Lower lobe of right lung (tissue), 2 donors: ENCODE measurements around the gene HSPBP1. TPM values are rescaled to one million over a fixed set of nuclear protein-coding genes. Genes with fewer than 3 reads are reported as not detected.

Experiments used
- ATAC-seq, 2 donors: fragments of 200-7000 bp; cut with Tn5 transposase; one replicate each; pipeline ENCODE4 v1.9.1; 2020 to 2022; ENCODE audit warnings: mild to moderate bottlenecking in 2 of 2, moderate library complexity in 2 of 2
- DNase-seq: peaks from one replicate; pipeline ENCODE4 v3.0.0-alpha.2; 2020
- H3K27ac ChIP-seq: fragments of 200-600 bp; one replicate; pipeline ENCODE4 v1.8.0; 2022
- H3K27me3 ChIP-seq: fragments of 200-600 bp; one replicate; pipeline ENCODE4 v1.8.0; 2022; ENCODE audit warnings: low read depth
- H3K36me3 ChIP-seq: fragments of 200-600 bp; one replicate; pipeline ENCODE4 v1.8.0; 2022; ENCODE audit warnings: mild to moderate bottlenecking
- H3K4me1 ChIP-seq: fragments of 200-600 bp; one replicate; pipeline ENCODE4 v1.8.0; 2022
- H3K4me3 ChIP-seq: fragments of 200-600 bp; one replicate; pipeline ENCODE4 v1.8.0; 2022; ENCODE audit warnings: mild to moderate bottlenecking
- H3K9me3 ChIP-seq: fragments of 200-600 bp; one replicate; pipeline ENCODE4 v1.8.0; 2022
- CTCF ChIP-seq: fragments of 200-600 bp; IDR thresholded peaks from one replicate; pipeline ENCODE4 v1.8.0; 2022; ENCODE audit warnings: antibody characterized with exemption, mild to moderate bottlenecking
- intact Hi-C: fragments of 100-400 bp; cut with DNase I; formaldehyde crosslinking; loops from one replicate; pipeline ENCODE4 v1.11.0; 2022
- total RNA-seq: library from RNA; stranded (reverse); fragmentation: NEBNext Ultra II Directional; extraction: Animal tissue kit (Norgen Biotek cat#: 25700); gene quantifications from one replicate; pipeline ENCODE4 v1.2.1, GENCODE V29; 2021
- donor health status: DM: no; HTN: yes; CAD: no; lungs with severe emphysema.

Gene HSPBP1
- total RNA-seq, 1 donor from 2014 or later: 23.9 TPM

GRCh38 chr19:55309448-55309847 is 29.5 kb upstream of the HSPBP1 start:
- no peak for TF ChIP-seq CTCF
- Histone ChIP-seq H3K36me3 (no peaks in the 10 kb centered on the region), H3K4me1 (no peaks in the 10 kb centered on the region), H3K9me3 (no peaks in the 10 kb centered on the region), H3K4me3 (no peak overlapping the region), H3K27ac (no peak overlapping the region), H3K27me3 (no peaks in the 10 kb centered on the region)
- no peak for DNase-seq
- intact Hi-C loops: no loop called here
- no peak for ATAC-seq

GRCh38 chr19:55308281-55308680 is 28.4 kb upstream of the HSPBP1 start:
- no peak for TF ChIP-seq CTCF
- H3K27me3 ChIP-seq: no peaks in the 10 kb centered on the region
- H3K4me1 ChIP-seq: no peaks in the 10 kb centered on the region
- H3K4me3 ChIP-seq: no peak overlapping the region
- no peaks in the 10 kb centered on the region for H3K36me3 ChIP-seq
- DNase-seq (no peak), ATAC-seq (no peak)
- no peak overlapping the region for H3K27ac ChIP-seq
- intact Hi-C loops: no loop called here
- H3K9me3 ChIP-seq: no peaks in the 10 kb centered on the region

GRCh38 chr19:55306712-55307111 is 26.8 kb upstream of the HSPBP1 start:
- Histone ChIP-seq H3K4me1 (peaks cover 4% of the 10 kb centered on the region), H3K27ac (no peak overlapping the region), H3K4me3 (no peak overlapping the region), H3K36me3 (no peaks in the 10 kb centered on the region), H3K27me3 (no peaks in the 10 kb centered on the region), H3K9me3 (no peaks in the 10 kb centered on the region)
- ATAC-seq: no peak
- intact Hi-C loops: no loop called here
- no peak for TF ChIP-seq CTCF
- DNase-seq: no peak

- TF ChIP-seq CTCF: no peak
- Histone ChIP-seq H3K4me1 (peaks cover 8% of the 10 kb centered on the region), H3K27ac (no peak overlapping the region), H3K27me3 (no peaks in the 10 kb centered on the region), H3K36me3 (no peaks in the 10 kb centered on the region), H3K9me3 (no peaks in the 10 kb centered on the region), H3K4me3 (no peak overlapping the region)
- intact Hi-C loops: no loop called here
- no peak for ATAC-seq
- DNase-seq: no peak
Observed at GRCh38 chr19:55305983-55306562, 26.2 kb upstream of the HSPBP1 start.

- Histone ChIP-seq H3K27me3 (no peaks in the 10 kb centered on the region), H3K27ac (no peak overlapping the region), H3K4me1 (peaks cover 8% of the 10 kb centered on the region), H3K9me3 (no peaks in the 10 kb centered on the region), H3K4me3 (no peak overlapping the region), H3K36me3 (no peaks in the 10 kb centered on the region)
- peak; percentile 28 to 50 for ATAC-seq
- no peak for DNase-seq
- intact Hi-C loops: no loop called here
- TF ChIP-seq CTCF: no peak
Observed at GRCh38 chr19:55305491-55305890, 25.6 kb upstream of the HSPBP1 start.
